HCT116 (cell line): ENCODE data around the gene MAP3K9. TPM values are rescaled to one million over a fixed set of nuclear protein-coding genes. Genes with fewer than 3 reads are reported as not detected.

Source experiments
- ATAC-seq: fragments of 200-7000 bp; cut with Tn5 transposase; 2 replicates; pipeline ENCODE4 v1.9.1; 2020; ENCODE audit warnings: mild to moderate bottlenecking, moderate library complexity
- BruUV-seq: library from RNA; stranded (reverse); fragments of 400-500 nt; replicated peaks from 2 replicates; lab custom pipeline; 2021; lab: Mats Ljungman, UMichigan
- CTCF ChIA-PET: fragments of 300-600 bp; sonication (Branson Sonifier 250); formaldehyde crosslinking; loops from one replicate; lab custom pipeline; 2021; ENCODE audit warnings: antibody characterized with exemption; lab: Charles Lee
- POLR2A ChIA-PET: fragments of 300-600, 350-600 bp; sonication (Branson Sonifier 250); formaldehyde crosslinking; loops from one replicate; lab custom pipeline; 2021; ENCODE audit warnings: antibody characterized with exemption; lab: Charles Lee
- RAD21 ChIA-PET, 2 experiments: fragments of 300-600 bp; sonication (Branson Sonifier 250); formaldehyde crosslinking; loops; one replicate each; lab custom pipeline; 2023; ENCODE audit warnings: low total read pairs in 2 of 2; ENCODE audit not compliant: uncharacterized antibody in 2 of 2, unreplicated experiment in 2 of 2, low non-redundant PET in 1 of 2; lab: Charles Lee
- DNase-seq: peaks from one replicate; pipeline ENCODE4 v3.0.0-alpha.2; 2010; ENCODE audit warnings: low read depth, low spot score
- H2AFZ ChIP-seq: fragments of 200-600 bp; shearing (Covaris generic), sonication (generic); 2 replicates; pipeline ENCODE4 v1.6.1; 2017; ENCODE audit warnings: low read depth, mixed run types, mixed read lengths, antibody characterized with exemption, low read length; ENCODE audit not compliant: poor library complexity, severe bottlenecking
- H3K27ac ChIP-seq: 2 replicates; pipeline ENCODE4 v1.5.1; 2012; ENCODE audit warnings: low read depth, low read length
- H3K27me3 ChIP-seq: fragments of 200-600 bp; sonication (generic); 2 replicates; pipeline ENCODE4 v1.6.1; 2016; ENCODE audit warnings: mixed run types, low read length, mixed read lengths; ENCODE audit not compliant: insufficient read depth
- H3K36me3 ChIP-seq, 2 experiments: fragments of 200-500 bp in 1 of 2; fragments of 200-600 bp in 1 of 2; sonication (Bioruptor generic) in 1 of 2; sonication (generic) in 1 of 2; 2 replicates each; pipeline versions ENCODE4 v1.5.1 to v1.6.1; 2014 to 2016; ENCODE audit warnings: low read length in 2 of 2, inconsistent platforms in 1 of 2, mixed read lengths in 1 of 2, mixed run types in 1 of 2; ENCODE audit not compliant: insufficient read depth in 2 of 2, control insufficient read depth in 1 of 2
- H3K4me1 ChIP-seq, 2 experiments: fragments of 200-600 bp in 1 of 2; sonication (generic) in 1 of 2; 2 replicates each; pipeline versions ENCODE4 v1.5.1 to v1.6.1; 2012 to 2017; ENCODE audit warnings: low read length in 2 of 2, inconsistent platforms in 1 of 2, mild to moderate bottlenecking in 1 of 2, mixed read lengths in 1 of 2, mixed run types in 1 of 2, moderate library complexity in 1 of 2; ENCODE audit not compliant: insufficient read depth in 2 of 2, control insufficient read depth in 1 of 2
- H3K4me2 ChIP-seq: fragments of 200-600 bp; sonication (generic); 2 replicates; pipeline ENCODE4 v1.6.1; 2017; ENCODE audit warnings: mixed run types, low read length, mixed read lengths
- H3K4me3 ChIP-seq, 2 experiments: fragments of 200-600 bp in 1 of 2; sonication (generic) in 1 of 2; replicated peaks in 1 of 2; 2 replicates each; pipeline ENCODE4 v1.5.1; 2011 to 2016; ENCODE audit warnings: low read length in 2 of 2, control low read depth in 1 of 2, low read depth in 1 of 2, mild to moderate bottlenecking in 1 of 2, mixed read lengths in 1 of 2, mixed run types in 1 of 2
- H3K79me2 ChIP-seq: fragments of 200-600 bp; sonication (generic); 2 replicates; pipeline ENCODE4 v1.6.1; 2017; ENCODE audit warnings: mild to moderate bottlenecking, mixed run types, low read length, moderate library complexity, mixed read lengths; ENCODE audit not compliant: insufficient read depth
- H3K9ac ChIP-seq: fragments of 200-600 bp; sonication (generic); 2 replicates; pipeline ENCODE4 v1.6.1; 2016; ENCODE audit warnings: low read length, mixed read lengths
- H3K9me2 ChIP-seq: fragments of 200-600 bp; sonication (generic), shearing (Covaris generic); 2 replicates; pipeline ENCODE4 v1.6.1; 2017; ENCODE audit warnings: mixed run types, mild to moderate bottlenecking, moderate library complexity; ENCODE audit not compliant: insufficient read depth
- H3K9me3 ChIP-seq, 2 experiments: fragments of 200-500 bp in 1 of 2; fragments of 200-600 bp in 1 of 2; sonication (Bioruptor generic) in 1 of 2; sonication (generic) in 1 of 2; 2 replicates each; pipeline ENCODE4 v1.6.1; 2014 to 2017; ENCODE audit warnings: low read length in 2 of 2, mixed read lengths in 2 of 2, inconsistent platforms in 1 of 2, low read depth in 1 of 2, mild to moderate bottlenecking in 1 of 2, mixed run types in 1 of 2, moderate library complexity in 1 of 2; ENCODE audit not compliant: control insufficient read depth in 1 of 2, insufficient read depth in 1 of 2
- H4K20me1 ChIP-seq: fragments of 200-600 bp; sonication (generic), shearing (Covaris generic); 2 replicates; pipeline ENCODE4 v1.6.1; 2017; ENCODE audit warnings: mixed run types, mild to moderate bottlenecking, moderate library complexity; ENCODE audit not compliant: insufficient read depth
- CBX3 ChIP-seq: IDR thresholded peaks from 2 replicates; pipeline ENCODE4 v1.6.1; 2012; ENCODE audit warnings: low read depth
- CEBPB ChIP-seq: IDR thresholded peaks from 2 replicates; pipeline ENCODE4 v1.6.1; 2012; ENCODE audit warnings: low read depth
- EGR1 ChIP-seq: IDR thresholded peaks from 2 replicates; pipeline ENCODE4 v1.6.1; 2012; ENCODE audit warnings: low read depth
- EZH2 ChIP-seq: fragments of 200-600 bp; sonication (generic); IDR thresholded peaks from 2 replicates; pipeline ENCODE4 v1.6.1; 2017; ENCODE audit warnings: antibody characterized with exemption, mixed run types
- JUND ChIP-seq: IDR thresholded peaks from 2 replicates; pipeline ENCODE4 v1.6.1; 2012
- POLR2A ChIP-seq: IDR thresholded peaks from 2 replicates; pipeline ENCODE4 v1.7.0; 2011; ENCODE audit warnings: borderline replicate concordance; ENCODE audit not compliant: insufficient read depth, insufficient read length; ENCODE audit errors: extremely low read depth
- POLR2AphosphoS5 ChIP-seq: IDR thresholded peaks from 2 replicates; pipeline ENCODE4 v1.6.1; 2011; ENCODE audit warnings: mild to moderate bottlenecking, low read depth, low read length, moderate library complexity
- SP1 ChIP-seq: IDR thresholded peaks from 2 replicates; pipeline ENCODE4 v1.6.1; 2012; ENCODE audit warnings: low read depth
- YY1 ChIP-seq: IDR thresholded peaks from 2 replicates; pipeline ENCODE4 v1.6.1; 2011; ENCODE audit warnings: low read length, low read depth, moderate library complexity, mild to moderate bottlenecking; ENCODE audit not compliant: insufficient replicate concordance; ENCODE audit errors: extremely low read depth
- ZBTB33 ChIP-seq: IDR thresholded peaks from 2 replicates; pipeline ENCODE4 v1.6.1; 2011; ENCODE audit warnings: mild to moderate bottlenecking, low read length, moderate library complexity; ENCODE audit not compliant: insufficient replicate concordance; ENCODE audit errors: extremely low read depth
- intact Hi-C: fragments of 100-400 bp; cut with micrococcal nuclease; formaldehyde crosslinking; loops from 2 replicates; pipeline ENCODE4 v1.10.0; 2022
- total RNA-seq: library from RNA; stranded (reverse); gene quantifications from one replicate; pipeline ENCODE4 v1.2.1, GENCODE V29; 2021; ENCODE audit not compliant: unreplicated experiment
- TF ChIP-seq, protein P1 (sequence below), 3 experiments: fragments of 200-600 bp in 1 of 3; sonication (generic) in 1 of 3; IDR thresholded peaks in 2 of 3; conservative IDR thresholded peaks in 1 of 3; 2 replicates each; pipeline ENCODE4 v1.5.1; 2012 to 2017; ENCODE audit warnings: low read depth in 2 of 3, low read length in 2 of 3, antibody characterized with exemption in 1 of 3, borderline replicate concordance in 1 of 3, control low read depth in 1 of 3, mild to moderate bottlenecking in 1 of 3, mixed read lengths in 1 of 3, mixed run types in 1 of 3, moderate library complexity in 1 of 3; ENCODE audit not compliant: insufficient read depth in 1 of 3
- TF ChIP-seq, protein P2 (sequence below): IDR thresholded peaks from 2 replicates; pipeline ENCODE4 v1.6.1; 2012

Gene MAP3K9
- total RNA-seq, 1 experiment from 2014 or later = 11.7 TPM

GRCh38 chr14:70858641-70859040 lies 49.3 kb upstream of the MAP3K9 start:
- intact Hi-C loops = no loop called here
- DNase-seq (no peak), ATAC-seq (peak; percentile 63; the same call in 1 of the 2 replicates)

GRCh38 chr14:70857496-70857890 lies 48.2 kb upstream of the MAP3K9 start:
- DNase-seq = no peak
- ATAC-seq = no peak
- H3K9ac ChIP-seq = no peak overlapping the region
- no peaks in the 10 kb centered on the region for H3K36me3 ChIP-seq
- no peaks in the 10 kb centered on the region for H3K9me3 ChIP-seq
- no peaks in the 10 kb centered on the region for H3K79me2 ChIP-seq
- BruUV-seq = no TSS peak
- ChIA-PET RAD21 (no interaction called here), CTCF (no interaction called here), POLR2A (no interaction called here)
- no peak overlapping the region for H3K27ac ChIP-seq
- no peaks in the 10 kb centered on the region for H4K20me1 ChIP-seq
- no peaks in the 10 kb centered on the region for H3K9me2 ChIP-seq
- H3K4me2 ChIP-seq = no peak overlapping the region
- no peaks in the 10 kb centered on the region for H3K27me3 ChIP-seq
- no peak overlapping the region for H2AFZ ChIP-seq
- H3K4me3 ChIP-seq = no peak overlapping the region
- 0 out of 4 replicates have a peak, but pooled peaks cover 0 to 4% of the 10 kb centered on the region in 2 experiments for H3K4me1 ChIP-seq
- intact Hi-C loops = no loop called here
- TF ChIP-seq, protein P1, sequence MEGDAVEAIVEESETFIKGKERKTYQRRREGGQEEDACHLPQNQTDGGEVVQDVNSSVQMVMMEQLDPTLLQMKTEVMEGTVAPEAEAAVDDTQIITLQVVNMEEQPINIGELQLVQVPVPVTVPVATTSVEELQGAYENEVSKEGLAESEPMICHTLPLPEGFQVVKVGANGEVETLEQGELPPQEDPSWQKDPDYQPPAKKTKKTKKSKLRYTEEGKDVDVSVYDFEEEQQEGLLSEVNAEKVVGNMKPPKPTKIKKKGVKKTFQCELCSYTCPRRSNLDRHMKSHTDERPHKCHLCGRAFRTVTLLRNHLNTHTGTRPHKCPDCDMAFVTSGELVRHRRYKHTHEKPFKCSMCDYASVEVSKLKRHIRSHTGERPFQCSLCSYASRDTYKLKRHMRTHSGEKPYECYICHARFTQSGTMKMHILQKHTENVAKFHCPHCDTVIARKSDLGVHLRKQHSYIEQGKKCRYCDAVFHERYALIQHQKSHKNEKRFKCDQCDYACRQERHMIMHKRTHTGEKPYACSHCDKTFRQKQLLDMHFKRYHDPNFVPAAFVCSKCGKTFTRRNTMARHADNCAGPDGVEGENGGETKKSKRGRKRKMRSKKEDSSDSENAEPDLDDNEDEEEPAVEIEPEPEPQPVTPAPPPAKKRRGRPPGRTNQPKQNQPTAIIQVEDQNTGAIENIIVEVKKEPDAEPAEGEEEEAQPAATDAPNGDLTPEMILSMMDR (IDR thresholded peaks at IDR 0.05 in 2 of 3, conservative IDR thresholded peaks at IDR 0.05 in 1 of 3; ENCODE audit: borderline replicate concordance in 1 of 3, insufficient read depth in 1 of 3, low read depth in 2 of 3, low read length in 2 of 3) = no peak
- TF ChIP-seq JUND (no peak), POLR2A (no peak), EGR1 (no peak), CEBPB (no peak), POLR2AphosphoS5 (no peak), EZH2 (no peak), ZBTB33 (no peak), YY1 (no peak), SP1 (no peak)
- TF ChIP-seq, protein P2, sequence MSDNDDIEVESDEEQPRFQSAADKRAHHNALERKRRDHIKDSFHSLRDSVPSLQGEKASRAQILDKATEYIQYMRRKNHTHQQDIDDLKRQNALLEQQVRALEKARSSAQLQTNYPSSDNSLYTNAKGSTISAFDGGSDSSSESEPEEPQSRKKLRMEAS = no peak

More at GRCh38 chr14:70858641-70859040, 49.3 kb upstream of the MAP3K9 start:
- ChIA-PET POLR2A (no interaction called here), RAD21 (no interaction called here), CTCF (no interaction called here)
- Histone ChIP-seq H3K9ac (no peak overlapping the region), H4K20me1 (no peaks in the 10 kb centered on the region), H3K9me3 (no peaks in the 10 kb centered on the region), H3K4me3 (no peak overlapping the region), H2AFZ (no peak overlapping the region), H3K4me1 (0 out of 4 replicates have a peak, but pooled peaks cover 0 to 4% of the 10 kb centered on the region in 2 experiments), H3K36me3 (no peaks in the 10 kb centered on the region), H3K79me2 (no peaks in the 10 kb centered on the region), H3K27me3 (no peaks in the 10 kb centered on the region), H3K9me2 (no peaks in the 10 kb centered on the region), H3K27ac (no peak overlapping the region), H3K4me2 (no peak overlapping the region)
- no peak for TF ChIP-seq CBX3
- TF ChIP-seq, protein P1 (IDR thresholded peaks at IDR 0.05 in 2 of 3, conservative IDR thresholded peaks at IDR 0.05 in 1 of 3; ENCODE audit: borderline replicate concordance in 1 of 3, insufficient read depth in 1 of 3, low read depth in 2 of 3, low read length in 2 of 3) = peak in 2 of 3 experiments; percentile 22 to 28; a peak in 2 of 6 replicates
- no TSS peak for BruUV-seq
